ENCODE data around the gene WDR7.

The WDR7 gene

DNA sequence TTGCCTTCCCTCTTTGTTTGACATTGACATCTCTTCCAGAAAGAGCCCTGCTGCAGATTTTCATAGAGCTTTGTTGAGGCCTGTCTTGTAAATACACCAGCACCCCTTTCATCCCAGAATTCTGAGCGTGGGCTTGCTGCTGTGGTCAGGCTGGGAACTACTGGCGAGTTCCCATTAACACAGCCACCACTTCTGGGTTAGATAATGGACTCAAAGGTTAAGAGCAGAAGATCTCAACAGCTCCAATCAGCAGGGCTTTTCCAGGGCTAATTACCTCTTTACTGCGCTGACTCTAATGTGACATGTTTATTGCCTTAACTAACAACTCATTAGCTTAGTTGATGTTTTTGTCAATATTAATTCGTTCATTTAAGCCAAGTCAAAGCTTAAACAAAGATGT lies 259.8 kb downstream of the WDR7 start:
- TF ChIP-seq, protein P1, sequence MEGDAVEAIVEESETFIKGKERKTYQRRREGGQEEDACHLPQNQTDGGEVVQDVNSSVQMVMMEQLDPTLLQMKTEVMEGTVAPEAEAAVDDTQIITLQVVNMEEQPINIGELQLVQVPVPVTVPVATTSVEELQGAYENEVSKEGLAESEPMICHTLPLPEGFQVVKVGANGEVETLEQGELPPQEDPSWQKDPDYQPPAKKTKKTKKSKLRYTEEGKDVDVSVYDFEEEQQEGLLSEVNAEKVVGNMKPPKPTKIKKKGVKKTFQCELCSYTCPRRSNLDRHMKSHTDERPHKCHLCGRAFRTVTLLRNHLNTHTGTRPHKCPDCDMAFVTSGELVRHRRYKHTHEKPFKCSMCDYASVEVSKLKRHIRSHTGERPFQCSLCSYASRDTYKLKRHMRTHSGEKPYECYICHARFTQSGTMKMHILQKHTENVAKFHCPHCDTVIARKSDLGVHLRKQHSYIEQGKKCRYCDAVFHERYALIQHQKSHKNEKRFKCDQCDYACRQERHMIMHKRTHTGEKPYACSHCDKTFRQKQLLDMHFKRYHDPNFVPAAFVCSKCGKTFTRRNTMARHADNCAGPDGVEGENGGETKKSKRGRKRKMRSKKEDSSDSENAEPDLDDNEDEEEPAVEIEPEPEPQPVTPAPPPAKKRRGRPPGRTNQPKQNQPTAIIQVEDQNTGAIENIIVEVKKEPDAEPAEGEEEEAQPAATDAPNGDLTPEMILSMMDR (IDR thresholded peaks at IDR 0.05; ENCODE audit: low read depth, low read length), result no peak
- in situ Hi-C loops (cut with HindIII; ENCODE audit: low sequenced_read_pairs), result no loop called here
- H3K4me3 ChIP-seq (ENCODE audit: low read depth, low read length), result no peak overlapping the region
- DNase-seq (ENCODE audit: low read depth, low spot score), result no peak

DNA sequence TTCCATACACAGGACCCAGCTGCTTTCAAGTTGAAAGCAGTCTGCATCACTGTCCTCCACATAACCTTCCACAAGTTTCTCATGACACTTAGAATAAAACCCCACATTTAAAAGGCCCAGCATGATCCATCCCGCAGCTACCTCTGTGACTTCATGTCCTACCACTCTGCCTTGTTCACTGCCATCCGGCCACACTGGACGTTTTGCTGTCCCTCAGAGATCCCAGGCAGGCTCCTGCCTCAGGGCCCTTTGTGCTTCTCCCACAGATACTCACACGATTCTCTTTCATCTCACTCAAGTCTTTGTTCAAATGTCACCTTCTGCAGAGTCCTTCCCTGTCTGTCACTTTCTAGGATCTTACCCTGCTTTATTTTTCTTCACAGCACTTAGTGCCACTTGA lies 262.8 kb downstream of the WDR7 start:
- in situ Hi-C loops (cut with HindIII; ENCODE audit: low sequenced_read_pairs), result no loop called here
- DNase-seq (ENCODE audit: low read depth, low spot score), result no peak
- no peak overlapping the region for H3K4me3 ChIP-seq (ENCODE audit: low read depth, low read length)
- TF ChIP-seq, protein P1 (IDR thresholded peaks at IDR 0.05; ENCODE audit: low read depth, low read length), result no peak

DNA sequence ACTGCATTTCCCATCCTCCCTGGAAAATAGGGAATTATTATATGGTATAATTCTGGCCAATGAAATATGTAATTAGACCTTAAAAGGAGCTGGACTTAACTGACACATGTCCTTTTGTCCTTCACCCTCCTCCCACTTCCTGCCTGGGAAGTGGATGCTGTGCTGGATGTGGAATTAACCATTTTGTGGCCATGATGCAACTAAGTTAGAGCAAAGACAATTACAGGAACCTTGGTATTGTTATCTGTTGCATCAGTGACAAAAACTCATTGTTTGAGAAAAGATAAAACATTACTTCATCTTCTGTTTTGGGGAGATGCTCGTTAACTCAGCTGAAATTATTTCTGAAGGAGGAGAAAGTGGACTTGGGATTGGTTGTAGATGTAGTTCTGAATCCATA lies 268.0 kb downstream of the WDR7 start:
- in situ Hi-C loops (cut with HindIII; ENCODE audit: low sequenced_read_pairs), result no loop called here
- TF ChIP-seq, protein P1 (IDR thresholded peaks at IDR 0.05; ENCODE audit: low read depth, low read length), result no peak
- DNase-seq (ENCODE audit: low read depth, low spot score), result no peak
- H3K4me3 ChIP-seq (ENCODE audit: low read depth, low read length), result no peak overlapping the region

DNA sequence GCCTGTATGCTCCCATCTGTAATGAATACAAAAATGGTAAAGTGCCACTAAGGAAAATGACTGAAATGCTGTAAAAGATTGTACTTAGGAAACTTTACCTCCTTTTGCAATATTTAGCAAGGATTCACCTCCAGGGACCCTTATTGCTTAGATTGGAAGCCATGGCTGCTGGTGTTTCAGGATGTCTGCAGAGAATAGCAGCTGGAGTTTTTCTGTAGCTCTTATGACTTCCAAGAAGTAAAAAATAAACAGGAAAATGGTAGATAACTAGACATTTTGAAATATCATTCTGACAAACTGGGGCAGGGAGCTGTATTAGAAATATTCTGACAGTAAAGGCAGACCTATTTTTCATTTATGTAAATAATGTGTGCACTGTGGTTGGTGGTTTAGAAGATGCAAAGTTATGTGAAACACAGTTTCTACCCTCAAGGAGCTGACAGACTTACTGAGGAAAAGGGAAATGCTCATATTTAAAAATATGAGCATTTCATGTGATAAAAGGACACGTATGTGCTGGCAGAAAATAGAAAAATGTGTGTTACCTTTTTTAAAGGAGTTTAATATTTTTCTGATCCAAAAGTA lies 270.8 kb downstream of the WDR7 start:
- TF ChIP-seq, protein P1 (IDR thresholded peaks at IDR 0.05; ENCODE audit: low read depth, low read length), result no peak
- no peak for DNase-seq (ENCODE audit: low read depth, low spot score)
- no peak overlapping the region for H3K4me3 ChIP-seq (ENCODE audit: low read depth, low read length)
- in situ Hi-C loops (cut with HindIII; ENCODE audit: low sequenced_read_pairs), result no loop called here

DNA sequence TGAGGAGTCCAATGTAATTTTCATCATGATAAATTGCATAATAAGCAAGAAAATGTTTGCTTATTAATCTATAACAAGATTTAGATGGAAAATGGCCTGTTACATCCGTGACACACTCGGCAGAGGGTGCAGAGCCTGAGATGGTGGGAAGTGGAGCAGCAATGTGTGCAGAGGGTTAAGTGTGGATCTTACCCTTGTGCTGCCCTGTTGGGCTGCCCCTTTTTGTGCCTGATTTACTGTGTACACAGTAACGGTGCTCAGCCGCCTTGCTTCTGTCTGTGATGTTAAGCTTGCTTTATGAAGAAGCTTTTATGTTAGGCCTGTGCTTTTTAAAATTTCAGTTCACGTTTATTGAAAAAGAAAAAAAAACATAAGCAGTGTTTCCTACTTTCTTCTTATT lies 275.6 kb downstream of the WDR7 start:
- in situ Hi-C loops (cut with HindIII; ENCODE audit: low sequenced_read_pairs), result no loop called here
- DNase-seq (ENCODE audit: low read depth, low spot score), result no peak
- TF ChIP-seq, protein P1 (IDR thresholded peaks at IDR 0.05; ENCODE audit: low read depth, low read length), result no peak
- no peak overlapping the region for H3K4me3 ChIP-seq (ENCODE audit: low read depth, low read length)

DNA sequence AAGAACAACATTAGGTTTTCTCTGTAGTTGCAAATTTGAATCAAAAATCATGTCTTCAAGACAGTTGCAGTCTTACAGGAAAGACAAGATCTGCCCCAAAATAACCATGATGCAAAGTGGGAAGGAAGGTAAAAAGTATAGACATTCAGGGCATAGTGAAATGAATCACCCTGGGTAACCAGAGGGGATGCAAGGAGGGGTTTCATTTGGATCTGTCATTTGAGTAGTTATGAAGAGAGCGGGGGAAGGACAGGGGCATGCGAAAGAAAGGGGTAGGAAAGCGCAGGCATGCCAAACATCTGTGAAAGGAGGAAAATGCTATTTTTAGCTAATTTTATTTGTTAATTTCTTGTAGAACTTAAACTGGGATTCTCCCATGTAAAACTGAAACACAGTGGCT lies 276.6 kb downstream of the WDR7 start:
- in situ Hi-C loops (cut with HindIII; ENCODE audit: low sequenced_read_pairs), result no loop called here
- TF ChIP-seq, protein P1 (IDR thresholded peaks at IDR 0.05; ENCODE audit: low read depth, low read length), result no peak
- no peak overlapping the region for H3K4me3 ChIP-seq (ENCODE audit: low read depth, low read length)
- DNase-seq (ENCODE audit: low read depth, low spot score), result no peak

DNA sequence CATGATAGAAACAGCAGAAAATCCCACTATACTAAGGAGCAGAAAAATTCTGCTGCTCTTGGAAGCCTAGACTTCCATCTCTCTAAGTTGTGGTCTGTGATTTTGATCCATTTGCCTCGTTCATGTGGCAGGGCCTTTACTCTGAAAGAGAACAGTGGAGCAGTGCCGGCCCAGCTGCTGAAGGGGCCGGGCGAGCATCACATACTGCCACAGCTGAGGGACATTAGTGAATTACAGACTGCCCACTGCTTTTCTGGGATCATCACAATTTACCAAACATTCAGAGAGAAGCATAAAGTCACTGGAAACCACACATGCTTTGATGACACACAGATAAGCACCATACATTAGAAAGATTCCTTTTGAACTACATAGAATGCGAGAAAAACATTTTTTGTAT lies 278.7 kb downstream of the WDR7 start:
- no peak overlapping the region for H3K4me3 ChIP-seq (ENCODE audit: low read depth, low read length)
- in situ Hi-C loops (cut with HindIII; ENCODE audit: low sequenced_read_pairs), result no loop called here
- DNase-seq (ENCODE audit: low read depth, low spot score), result no peak
- TF ChIP-seq, protein P1 (IDR thresholded peaks at IDR 0.05; ENCODE audit: low read depth, low read length), result no peak

All from astrocyte of the spinal cord (primary cell).